ENCODE results near the gene CCT6B. TPM values are rescaled to one million over a fixed set of nuclear protein-coding genes. Genes with fewer than 3 reads are reported as not detected.

CCT6B gene
- total and polyA plus RNA-seq, 9 donors = 1.7 to 5.8 (median 3.8) TPM

GRCh38 chr17:34895383-34895782 lies 65.9 kb downstream of the CCT6B start:
- no peaks in the 10 kb centered on the region for H3K36me3 ChIP-seq
- 13 to 20% (median 17%) methylated on average over 5 of the region's 5 CpGs for WGBS, 3 donors
- no peak for DNase-seq
- H3K4me3 ChIP-seq = no peak overlapping the region
- TF ChIP-seq EP300 (IDR thresholded peaks at IDR 0.05) = no peak
- no peak for TF ChIP-seq CTCF (IDR thresholded peaks at IDR 0.05)
- TF ChIP-seq POLR2A (IDR thresholded peaks at IDR 0.05) = no peak
- intact Hi-C loops (cut with DNase I) = loop anchor here in 1 of 4 donors (5.0 kb wide), 1 partner anchor 1192 kb away; no protein-coding TSS in a partner anchor
- H3K4me1 ChIP-seq (ENCODE audit: insufficient read depth) = no peaks in the 10 kb centered on the region
- no peaks in the 10 kb centered on the region for H3K27me3 ChIP-seq
- H3K9me3 ChIP-seq = no peaks in the 10 kb centered on the region
- no peak overlapping the region for H3K27ac ChIP-seq

GRCh38 chr17:34894964-34895363 lies 66.3 kb downstream of the CCT6B start:
- Histone ChIP-seq H3K27me3 (no peaks in the 10 kb centered on the region), H3K4me1 (ENCODE audit: insufficient read depth) (no peaks in the 10 kb centered on the region), H3K4me3 (no peak overlapping the region), H3K27ac (no peak overlapping the region), H3K9me3 (no peaks in the 10 kb centered on the region), H3K36me3 (no peaks in the 10 kb centered on the region)
- intact Hi-C loops (cut with DNase I) = loop anchor here in 1 of 4 donors (5.0 kb wide), 1 partner anchor 1192 kb away; no protein-coding TSS in a partner anchor
- TF ChIP-seq POLR2A (IDR thresholded peaks at IDR 0.05) (no peak), CTCF (IDR thresholded peaks at IDR 0.05) (no peak), EP300 (IDR thresholded peaks at IDR 0.05) (no peak)
- no peak for DNase-seq
- WGBS, 3 donors = 82 to 90% (median 82%) methylated on average over 4 of the region's 4 CpGs

- no peak for DNase-seq
- TF ChIP-seq EP300 (IDR thresholded peaks at IDR 0.05) (no peak), POLR2A (IDR thresholded peaks at IDR 0.05) (no peak)
- Histone ChIP-seq H3K4me3 (no peak overlapping the region), H3K36me3 (no peaks in the 10 kb centered on the region), H3K27ac (no peak overlapping the region), H3K4me1 (ENCODE audit: insufficient read depth) (no peaks in the 10 kb centered on the region), H3K27me3 (no peaks in the 10 kb centered on the region), H3K9me3 (no peaks in the 10 kb centered on the region)
- intact Hi-C loops (cut with DNase I) = no loop called here
- WGBS, 3 donors = 21 to 40% (median 28%) methylated on average over 9 of the region's 9 CpGs
These were observed 68.6 kb downstream of the CCT6B start for GRCh38 chr17:34892461-34893249.

GRCh38 chr17:34886831-34887230 lies 74.4 kb downstream of the CCT6B start:
- no peak overlapping the region for H3K27ac ChIP-seq
- intact Hi-C loops (cut with DNase I) = no loop called here
- H3K9me3 ChIP-seq = no peaks in the 10 kb centered on the region
- H3K36me3 ChIP-seq = no peaks in the 10 kb centered on the region
- TF ChIP-seq CTCF (IDR thresholded peaks at IDR 0.05) (no peak), EP300 (IDR thresholded peaks at IDR 0.05) (no peak), POLR2A (IDR thresholded peaks at IDR 0.05) (no peak)
- no peaks in the 10 kb centered on the region for H3K27me3 ChIP-seq
- 6 to 21% (median 9%) methylated on average over 7 of the region's 7 CpGs for WGBS, 3 donors
- no peak overlapping the region for H3K4me3 ChIP-seq
- H3K4me1 ChIP-seq (ENCODE audit: insufficient read depth) = no peaks in the 10 kb centered on the region
- DNase-seq = no peak

GRCh38 chr17:34885076-34885475 lies 76.2 kb downstream of the CCT6B start:
- TF ChIP-seq POLR2A (IDR thresholded peaks at IDR 0.05) (no peak), CTCF (IDR thresholded peaks at IDR 0.05) (no peak), EP300 (IDR thresholded peaks at IDR 0.05) (no peak)
- no peaks in the 10 kb centered on the region for H3K27me3 ChIP-seq
- 50 to 81% (median 57%) methylated on average over 2 of the region's 2 CpGs for WGBS, 3 donors
- intact Hi-C loops (cut with DNase I) = no loop called here
- no peak for DNase-seq
- H3K36me3 ChIP-seq = no peaks in the 10 kb centered on the region
- no peak overlapping the region for H3K4me3 ChIP-seq
- no peak overlapping the region for H3K27ac ChIP-seq
- H3K4me1 ChIP-seq (ENCODE audit: insufficient read depth) = no peaks in the 10 kb centered on the region
- no peaks in the 10 kb centered on the region for H3K9me3 ChIP-seq
